ENCODE data around the gene VPS33A. TPM values are rescaled to one million over a fixed set of nuclear protein-coding genes. Genes with fewer than 3 reads are reported as not detected.

The VPS33A gene
- total RNA-seq, 2 experiments from 2014 or later: 12.0 to 14.2 TPM

DNA sequence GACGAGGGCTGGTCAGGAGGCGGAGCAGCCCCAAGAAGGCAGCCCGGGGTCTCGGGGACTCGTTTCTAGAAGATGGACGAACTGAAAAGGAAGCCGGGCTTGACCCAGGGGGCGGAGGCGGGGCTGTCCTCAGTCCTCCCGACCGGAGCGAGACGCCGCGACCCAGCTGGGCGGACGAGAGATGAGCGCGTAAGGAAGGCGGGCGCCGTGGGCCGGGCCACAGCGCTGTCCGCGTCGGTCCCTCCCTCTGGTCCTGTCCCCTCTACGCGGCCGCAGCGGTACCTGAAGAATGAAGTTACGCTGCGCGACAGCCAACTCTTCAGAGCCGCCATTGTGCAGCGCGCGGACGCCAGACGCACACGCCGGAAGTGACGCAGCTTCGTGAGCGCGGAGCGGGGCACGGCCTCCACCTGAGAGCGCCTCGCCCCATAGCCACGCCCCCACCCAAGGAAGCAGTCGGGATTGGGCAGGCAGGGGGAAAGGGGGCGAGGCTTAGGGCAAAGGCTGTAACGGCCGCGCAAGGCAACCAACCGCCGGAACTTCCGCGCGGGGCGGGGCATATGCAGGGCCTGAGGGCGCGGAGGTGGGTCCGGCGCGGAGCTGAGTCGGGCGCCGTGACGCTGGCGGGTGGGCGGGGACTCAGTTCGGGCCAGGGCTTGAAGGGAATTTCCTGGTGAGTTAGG is 40.5 kb downstream of the VPS33A start, which contains the start of gene DIABLO:
TSS of gene DIABLO (minus strand) at position 370 of the 683 bp plus-strand sequence. CDS start at position 332, 38 bp downstream.
- Mint-ChIP-seq H3K4me3 (peak within 1 kb of the TSS; percentile 95), H3K27ac (peak within 1 kb of the TSS; percentile 95), H3K4me1 (ENCODE audit: low read depth) (peaks cover 38% of the 10 kb centered on the region), H3K36me3 (ENCODE audit: low read depth) (peaks cover 57% of the 10 kb centered on the region), H3K27me3 (no peaks in the 10 kb centered on the region), H3K9me3 (no peaks in the 10 kb centered on the region)
- H3K27ac ChIP-seq (ENCODE audit: low read depth in 1 of 2, low read length in 2 of 2): peak within 1 kb of the TSS; percentile 95 to 97
- intact Hi-C loops (cut with DNase I, micrococcal nuclease): loop anchor here (1.0 to 5.0 kb wide), 6 partner anchors 19 to 746 kb away; partner anchors contain the start of genes DENR (in 1 of the 2), KNTC1 (in 1 of the 2), RSRC2 (in 1 of the 2) and VPS33A (in 1 of the 2)
- H3K4me1 ChIP-seq (ENCODE audit: insufficient read depth, low read length): peaks cover 37% of the 10 kb centered on the region
- peaks cover 48% of the 10 kb centered on the region for H3K36me3 ChIP-seq (ENCODE audit: insufficient read depth, low read length)
- CTCF ChIA-PET: interaction anchor here (0.5 to 3.4 kb wide), 2 partner anchors 40 to 111 kb away, joined by 6 to 24 read pairs; partner anchors contain the start of gene VPS33A
- H3K9me3 ChIP-seq (ENCODE audit: control insufficient read depth in 1 of 2, insufficient read depth in 1 of 2, low read length in 2 of 2): no peaks in the 10 kb centered on the region
- peak; percentile 99 to 100 (median 100) for DNase-seq
- H3K27me3 ChIP-seq (ENCODE audit: control insufficient read depth in 1 of 2, insufficient read depth in 2 of 2, low read length in 2 of 2): no peaks in the 10 kb centered on the region
- ATAC-seq (ENCODE audit: poor library complexity): peak; percentile 94
- TF ChIP-seq, protein P1, sequence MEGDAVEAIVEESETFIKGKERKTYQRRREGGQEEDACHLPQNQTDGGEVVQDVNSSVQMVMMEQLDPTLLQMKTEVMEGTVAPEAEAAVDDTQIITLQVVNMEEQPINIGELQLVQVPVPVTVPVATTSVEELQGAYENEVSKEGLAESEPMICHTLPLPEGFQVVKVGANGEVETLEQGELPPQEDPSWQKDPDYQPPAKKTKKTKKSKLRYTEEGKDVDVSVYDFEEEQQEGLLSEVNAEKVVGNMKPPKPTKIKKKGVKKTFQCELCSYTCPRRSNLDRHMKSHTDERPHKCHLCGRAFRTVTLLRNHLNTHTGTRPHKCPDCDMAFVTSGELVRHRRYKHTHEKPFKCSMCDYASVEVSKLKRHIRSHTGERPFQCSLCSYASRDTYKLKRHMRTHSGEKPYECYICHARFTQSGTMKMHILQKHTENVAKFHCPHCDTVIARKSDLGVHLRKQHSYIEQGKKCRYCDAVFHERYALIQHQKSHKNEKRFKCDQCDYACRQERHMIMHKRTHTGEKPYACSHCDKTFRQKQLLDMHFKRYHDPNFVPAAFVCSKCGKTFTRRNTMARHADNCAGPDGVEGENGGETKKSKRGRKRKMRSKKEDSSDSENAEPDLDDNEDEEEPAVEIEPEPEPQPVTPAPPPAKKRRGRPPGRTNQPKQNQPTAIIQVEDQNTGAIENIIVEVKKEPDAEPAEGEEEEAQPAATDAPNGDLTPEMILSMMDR (IDR thresholded peaks at IDR 0.05): no peak
- POLR2A ChIA-PET: interaction anchor here (0.6 to 7.6 kb wide), 27 partner anchors 10 to 1972 kb away, joined by 3 to 123 read pairs (median 5); partner anchors contain the start of genes B3GNT4, CFAP251, KNTC1 and MPHOSPH9
- peak within 1 kb of the TSS; percentile 94 for H3K4me3 ChIP-seq (ENCODE audit: low read length)

DNA sequence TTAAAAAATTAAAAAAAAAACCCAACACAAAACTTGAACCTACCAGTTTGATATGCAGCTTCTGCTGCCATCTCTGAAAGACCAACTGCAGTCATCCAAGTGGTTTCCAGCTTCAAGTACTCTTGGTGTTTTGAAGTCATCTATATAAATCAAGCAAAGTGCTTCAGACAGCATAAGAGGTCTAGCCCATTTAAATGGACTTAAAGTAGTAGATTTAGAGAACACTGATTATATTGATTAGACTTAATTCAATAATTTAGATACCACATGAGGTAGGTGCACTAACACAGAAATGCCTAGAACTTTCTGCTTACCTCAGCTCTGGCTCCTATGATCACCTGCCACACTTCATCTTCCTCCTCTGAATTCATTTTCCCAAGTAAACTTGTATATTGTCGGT is 49.8 kb downstream of the VPS33A start:
- H3K36me3 Mint-ChIP-seq (ENCODE audit: low read depth): peaks cover 79% of the 10 kb centered on the region
- no peaks in the 10 kb centered on the region for H3K27me3 Mint-ChIP-seq
- ChIA-PET CTCF (interaction anchor here (1.0 kb wide), 1 partner anchor 11 kb away, joined by 3 read pairs; no protein-coding TSS in a partner anchor), POLR2A (interaction anchor here (3.9 kb wide), 1 partner anchor 9 kb away, joined by 18 read pairs; the partner anchor contains the start of gene DIABLO)
- TF ChIP-seq, protein P1 (IDR thresholded peaks at IDR 0.05): no peak
- Histone ChIP-seq H3K4me1 (ENCODE audit: insufficient read depth, low read length) (no peaks in the 10 kb centered on the region), H3K4me3 (ENCODE audit: low read length) (no peak overlapping the region), H3K36me3 (ENCODE audit: insufficient read depth, low read length) (peaks cover 87% of the 10 kb centered on the region), H3K9me3 (ENCODE audit: control insufficient read depth in 1 of 2, insufficient read depth in 1 of 2, low read length in 2 of 2) (no peaks in the 10 kb centered on the region), H3K27me3 (ENCODE audit: control insufficient read depth in 1 of 2, insufficient read depth in 2 of 2, low read length in 2 of 2) (no peaks in the 10 kb centered on the region), H3K27ac (ENCODE audit: low read depth in 1 of 2, low read length in 2 of 2) (no peak overlapping the region)
- ATAC-seq (ENCODE audit: poor library complexity) (no peak), DNase-seq (no peak)
- H3K9me3 Mint-ChIP-seq: no peaks in the 10 kb centered on the region
- intact Hi-C loops (cut with DNase I, micrococcal nuclease): no loop called here
- H3K4me1 Mint-ChIP-seq (ENCODE audit: low read depth): peaks cover 5% of the 10 kb centered on the region
- no peak overlapping the region for H3K4me3 Mint-ChIP-seq
- H3K27ac Mint-ChIP-seq: no peak overlapping the region

DNA sequence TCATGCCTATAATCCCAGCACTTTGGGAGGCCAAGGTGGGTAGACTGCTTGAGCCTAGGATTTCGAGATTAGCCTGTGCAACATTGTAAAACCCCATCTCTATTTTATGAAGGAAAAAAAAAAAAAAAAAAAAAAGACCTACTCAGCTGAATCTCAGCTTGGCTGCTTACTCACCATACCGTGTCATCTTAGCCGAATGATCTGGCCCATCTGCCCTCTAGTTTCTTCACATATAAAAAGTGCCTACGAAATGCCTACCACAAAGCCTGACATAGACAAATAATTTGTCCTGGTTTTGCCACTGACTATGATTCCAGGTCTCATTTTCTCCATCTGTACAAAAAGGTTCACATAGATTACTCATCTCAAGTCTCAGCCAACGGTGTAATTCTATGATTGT is 50.5 kb downstream of the VPS33A start:
- POLR2A ChIA-PET: interaction anchor here (3.9 kb wide), 1 partner anchor 10 kb away, joined by 18 read pairs; the partner anchor contains the start of gene DIABLO
- Histone ChIP-seq H3K4me1 (ENCODE audit: insufficient read depth, low read length) (no peaks in the 10 kb centered on the region), H3K36me3 (ENCODE audit: insufficient read depth, low read length) (peaks cover 85% of the 10 kb centered on the region), H3K4me3 (ENCODE audit: low read length) (no peak overlapping the region), H3K27ac (ENCODE audit: low read depth in 1 of 2, low read length in 2 of 2) (no peak overlapping the region), H3K9me3 (ENCODE audit: control insufficient read depth in 1 of 2, insufficient read depth in 1 of 2, low read length in 2 of 2) (no peaks in the 10 kb centered on the region), H3K27me3 (ENCODE audit: control insufficient read depth in 1 of 2, insufficient read depth in 2 of 2, low read length in 2 of 2) (no peaks in the 10 kb centered on the region)
- Mint-ChIP-seq H3K9me3 (no peaks in the 10 kb centered on the region), H3K27me3 (no peaks in the 10 kb centered on the region), H3K4me1 (ENCODE audit: low read depth) (peaks cover under 1% of the 10 kb centered on the region), H3K4me3 (no peak overlapping the region), H3K36me3 (ENCODE audit: low read depth) (peaks cover 78% of the 10 kb centered on the region), H3K27ac (no peak overlapping the region)
- ATAC-seq (ENCODE audit: poor library complexity) (no peak), DNase-seq (no peak)
- TF ChIP-seq, protein P1 (IDR thresholded peaks at IDR 0.05): no peak
- intact Hi-C loops (cut with DNase I, micrococcal nuclease): no loop called here
- CTCF ChIA-PET: interaction anchor here (0.6 to 1.4 kb wide), 4 partner anchors 11 to 507 kb away, joined by 3 to 5 read pairs (median 3); no protein-coding TSS in a partner anchor
